ENCODE measurements around the gene NPDC1. TPM values are rescaled to one million over a fixed set of nuclear protein-coding genes. Genes with fewer than 3 reads are reported as not detected.
A peak's percentile ranks its signal among the peaks of the same experiment; 100 is the strongest.

Gene NPDC1
- total and polyA plus RNA-seq, 2 of the 8 experiments (the other 6 are each of a cell fraction or from before 2014, with no cell fraction given): 26.2 to 44.1 TPM

DNA sequence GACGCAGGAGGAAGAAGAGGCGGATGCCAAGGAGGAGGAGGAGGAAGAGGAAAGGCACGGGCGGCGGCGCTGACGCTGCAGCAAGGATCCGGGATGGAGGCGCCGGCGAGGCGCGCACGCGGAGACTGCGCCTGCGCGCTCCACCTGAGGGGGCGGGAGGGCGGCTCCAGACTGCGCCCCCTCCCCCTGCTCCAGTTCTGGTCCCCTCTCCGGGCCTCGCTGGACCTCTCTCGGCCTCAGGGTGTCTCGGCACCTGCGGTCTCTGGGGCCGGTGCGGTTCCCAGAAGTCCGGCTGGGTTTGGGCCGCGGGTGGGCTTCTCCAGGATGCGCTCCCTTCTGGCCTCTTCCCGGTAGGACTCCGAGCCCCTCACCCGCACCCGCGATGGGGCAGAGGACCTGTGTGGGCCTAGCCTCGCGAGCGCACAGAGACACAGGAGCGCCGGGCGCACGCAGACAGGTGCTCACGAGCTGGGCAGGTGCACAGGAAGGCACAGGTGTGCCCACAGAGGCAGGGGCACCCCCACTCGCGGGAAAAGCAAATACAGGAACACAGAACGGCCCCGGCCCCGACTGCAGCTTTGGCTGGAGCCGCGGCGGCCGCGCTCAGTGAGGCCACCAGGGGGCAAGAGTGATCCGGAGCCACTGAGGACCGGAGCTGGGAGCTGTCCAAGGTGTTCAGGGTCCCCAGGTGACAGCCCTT, at the start of gene NPDC1 (continued):
- TF ChIP-seq, protein P1, sequence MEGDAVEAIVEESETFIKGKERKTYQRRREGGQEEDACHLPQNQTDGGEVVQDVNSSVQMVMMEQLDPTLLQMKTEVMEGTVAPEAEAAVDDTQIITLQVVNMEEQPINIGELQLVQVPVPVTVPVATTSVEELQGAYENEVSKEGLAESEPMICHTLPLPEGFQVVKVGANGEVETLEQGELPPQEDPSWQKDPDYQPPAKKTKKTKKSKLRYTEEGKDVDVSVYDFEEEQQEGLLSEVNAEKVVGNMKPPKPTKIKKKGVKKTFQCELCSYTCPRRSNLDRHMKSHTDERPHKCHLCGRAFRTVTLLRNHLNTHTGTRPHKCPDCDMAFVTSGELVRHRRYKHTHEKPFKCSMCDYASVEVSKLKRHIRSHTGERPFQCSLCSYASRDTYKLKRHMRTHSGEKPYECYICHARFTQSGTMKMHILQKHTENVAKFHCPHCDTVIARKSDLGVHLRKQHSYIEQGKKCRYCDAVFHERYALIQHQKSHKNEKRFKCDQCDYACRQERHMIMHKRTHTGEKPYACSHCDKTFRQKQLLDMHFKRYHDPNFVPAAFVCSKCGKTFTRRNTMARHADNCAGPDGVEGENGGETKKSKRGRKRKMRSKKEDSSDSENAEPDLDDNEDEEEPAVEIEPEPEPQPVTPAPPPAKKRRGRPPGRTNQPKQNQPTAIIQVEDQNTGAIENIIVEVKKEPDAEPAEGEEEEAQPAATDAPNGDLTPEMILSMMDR (IDR thresholded peaks at IDR 0.05; ENCODE audit: control extremely low read depth in 1 of 3, insufficient read depth in 1 of 3, low read depth in 1 of 3, low read length in 3 of 3): peak in 2 of 3 experiments; percentile 85 to 94; a peak in 3 of 4 replicates
- no peak for TF ChIP-seq POU5F1 (IDR thresholded peaks at IDR 0.05; ENCODE audit: low read depth, low read length)
- TF ChIP-seq CBX8 (IDR thresholded peaks at IDR 0.05; ENCODE audit: borderline replicate concordance, low read depth, low read length): no peak
- TF ChIP-seq SUZ12 (IDR thresholded peaks at IDR 0.05; ENCODE audit: low read length): 0 out of 2 replicates have a peak, but pooled peaks have one; percentile 22
- no peak for TF ChIP-seq NANOG (IDR thresholded peaks at IDR 0.05; ENCODE audit: insufficient read depth, low read depth, low read length, poor library complexity, severe bottlenecking)
- no peak for TF ChIP-seq RFX5 (IDR thresholded peaks at IDR 0.05; ENCODE audit: borderline replicate concordance, low read depth, low read length)
- no peak for TF ChIP-seq SRF (IDR thresholded peaks at IDR 0.05; ENCODE audit: low read depth, low read length)
- peak; percentile 51; the same call in 1 of the 2 replicates for TF ChIP-seq CREB1 (IDR thresholded peaks at IDR 0.05)
- peak in 1 of 2 experiments; percentile 56; a peak in 1 of 3 replicates for TF ChIP-seq EP300 (IDR thresholded peaks at IDR 0.05; ENCODE audit: borderline replicate concordance in 1 of 2, low read depth in 2 of 2, low read length in 2 of 2)
- no peak for TF ChIP-seq CBX5 (IDR thresholded peaks at IDR 0.05; ENCODE audit: low read depth, low read length)
- TF ChIP-seq, protein P2, sequence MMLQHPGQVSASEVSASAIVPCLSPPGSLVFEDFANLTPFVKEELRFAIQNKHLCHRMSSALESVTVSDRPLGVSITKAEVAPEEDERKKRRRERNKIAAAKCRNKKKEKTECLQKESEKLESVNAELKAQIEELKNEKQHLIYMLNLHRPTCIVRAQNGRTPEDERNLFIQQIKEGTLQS (IDR thresholded peaks at IDR 0.05; ENCODE audit: insufficient read depth, low read depth, low read length): no peak
- peak; percentile 21; the same call in 1 of the 2 replicates for TF ChIP-seq TEAD4 (IDR thresholded peaks at IDR 0.05; ENCODE audit: low read depth, low read length)
- peak; percentile 40; the same call in 1 of the 2 replicates for TF ChIP-seq SP1 (IDR thresholded peaks at IDR 0.05; ENCODE audit: low read depth, low read length)
- TF ChIP-seq SIRT6 (IDR thresholded peaks at IDR 0.05; ENCODE audit: low read length): no peak
- TF ChIP-seq TBP (IDR thresholded peaks at IDR 0.05; ENCODE audit: low read depth, low read length): no peak
- TF ChIP-seq PHF8 (conservative IDR thresholded peaks at IDR 0.05; ENCODE audit: low read depth, low read length): no peak
- no peak; the same call in 1 of the 2 replicates for TF ChIP-seq BACH1 (IDR thresholded peaks at IDR 0.05; ENCODE audit: low read length)
